Suppressor macrophage (primary cell): ENCODE data around the gene NF1.
"Not testable (repeated sequence)": the region's sequence is repeated elsewhere in the genome, so short reads cannot be mapped to it uniquely, and the experiment has no call there.

ENCODE experiments used
- DNase-seq, 4 experiments: peaks; one replicate each; pipeline ENCODE4 v3.0.0-alpha.2; 2020 to 2022

NF1 gene

GRCh38 chr17:31355935-31356334 lies 261.2 kb downstream of the NF1 start:
- no peak for DNase-seq

DNA sequence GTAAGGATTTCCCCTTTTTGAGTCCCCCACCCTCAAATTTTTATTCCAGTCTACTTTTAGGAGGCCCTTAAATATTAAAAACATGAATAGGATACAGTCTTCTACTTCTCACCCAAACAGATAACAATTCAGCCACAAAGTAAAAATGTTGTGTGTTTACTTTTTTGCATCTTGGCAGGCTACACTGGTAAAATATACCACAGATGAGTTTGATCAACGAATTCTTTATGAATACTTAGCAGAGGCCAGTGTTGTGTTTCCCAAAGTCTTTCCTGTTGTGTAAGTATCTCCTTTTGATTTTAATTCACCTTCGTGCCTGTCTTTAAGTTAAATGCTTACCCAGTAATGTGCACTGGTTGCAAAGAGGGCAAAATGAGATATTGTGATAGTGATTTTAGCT lies 262.3 kb downstream of the NF1 start:
- no peak for DNase-seq

DNA sequence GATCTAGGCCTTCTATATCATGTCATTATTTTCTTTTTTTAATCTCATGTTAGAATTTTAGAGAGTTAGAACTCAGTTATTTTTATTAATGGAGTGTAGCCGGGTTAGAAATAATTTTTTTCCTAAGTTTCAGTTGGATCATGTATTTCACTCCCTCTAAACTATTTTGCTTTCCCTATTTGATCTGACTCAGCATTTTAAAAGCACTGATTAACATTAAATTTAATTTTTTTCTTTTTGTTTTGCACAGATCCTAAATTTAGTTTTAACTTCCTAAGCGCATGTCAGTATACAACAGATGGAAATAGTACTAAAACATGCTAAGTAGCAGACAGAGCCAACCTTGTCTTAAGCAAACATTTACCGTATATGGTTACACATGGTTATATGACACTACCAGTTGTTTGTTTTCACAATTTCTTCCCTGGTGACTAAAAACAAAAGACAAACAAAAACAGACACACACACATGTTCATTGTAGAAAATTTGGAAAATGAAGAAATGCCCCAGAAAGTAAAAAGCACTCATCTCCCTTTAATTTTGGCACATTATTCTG lies 263.1 kb downstream of the NF1 start:
- DNase-seq: no peak

GRCh38 chr17:31364012-31364411 lies 269.2 kb downstream of the NF1 start:
- DNase-seq: no peak

DNA sequence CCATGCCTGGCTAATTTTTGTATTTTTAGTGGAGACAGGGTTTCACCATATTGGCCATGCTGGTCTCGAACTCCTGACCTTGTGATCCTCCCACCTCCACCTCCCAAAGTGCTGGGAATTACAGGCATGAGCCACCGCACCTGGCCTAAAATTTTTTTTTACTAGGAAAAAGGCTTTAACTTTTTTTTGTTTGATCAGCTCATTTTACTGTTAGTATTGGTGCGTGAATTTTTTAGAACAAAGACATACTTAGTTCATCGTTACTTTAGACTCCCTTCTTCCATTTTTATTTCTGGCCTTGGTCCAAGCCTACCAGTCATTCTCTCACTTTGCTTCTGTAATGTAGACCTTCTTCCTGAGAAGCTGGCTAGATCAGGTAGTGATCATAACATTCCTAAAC lies 271.3 kb downstream of the NF1 start:
- DNase-seq: no peak

DNA sequence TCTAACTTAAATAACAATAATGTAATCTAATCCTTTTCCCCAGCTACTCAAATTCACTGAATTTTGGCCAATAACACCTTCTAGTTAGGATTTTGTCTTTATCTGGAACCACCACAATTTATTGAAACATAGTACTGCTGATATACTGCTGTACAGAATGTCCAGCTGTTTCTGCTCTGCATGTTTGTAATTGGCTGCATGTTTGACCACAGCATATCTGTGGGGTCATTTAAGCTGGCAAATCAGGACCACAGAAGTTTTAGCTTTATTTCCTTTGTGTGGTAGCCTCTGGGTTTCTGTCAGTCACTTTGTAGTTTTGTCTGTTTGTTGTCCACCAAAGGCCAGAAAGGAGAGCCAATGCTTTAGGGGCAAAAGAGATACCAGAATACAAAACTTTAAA lies 274.5 kb downstream of the NF1 start:
- DNase-seq: no peak

GRCh38 chr17:31371511-31372097 lies 276.8 kb downstream of the NF1 start:
- peak in 3 of 4 experiments; percentile 3 to 25 (median 23) for DNase-seq

GRCh38 chr17:31373150-31374093 lies 278.6 kb downstream of the NF1 start:
- peak; percentile 66 to 83 (median 78) for DNase-seq

GRCh38 chr17:31374094-31374447 lies 279.3 kb downstream of the NF1 start:
- DNase-seq: peak in 1 of 4 experiments; percentile 76

DNA sequence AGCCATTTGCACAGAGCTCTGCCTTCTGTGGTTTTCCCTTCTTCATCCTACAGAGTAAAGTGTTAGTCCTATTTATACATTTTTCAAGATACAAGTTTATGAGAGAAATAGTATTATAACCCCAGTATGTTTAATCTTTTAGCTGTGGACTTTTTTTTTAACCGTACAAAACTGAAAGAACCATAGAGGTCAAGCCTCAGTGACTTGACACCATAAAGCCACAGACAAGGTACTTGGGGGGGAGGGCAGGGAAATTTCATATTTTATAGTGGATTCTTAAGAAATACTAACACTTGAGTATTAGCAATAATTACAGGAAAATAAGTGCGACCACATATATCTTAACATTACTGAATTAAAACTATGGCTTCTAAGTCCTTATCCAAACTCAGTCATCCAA lies 279.7 kb downstream of the NF1 start:
- DNase-seq: no peak

DNA sequence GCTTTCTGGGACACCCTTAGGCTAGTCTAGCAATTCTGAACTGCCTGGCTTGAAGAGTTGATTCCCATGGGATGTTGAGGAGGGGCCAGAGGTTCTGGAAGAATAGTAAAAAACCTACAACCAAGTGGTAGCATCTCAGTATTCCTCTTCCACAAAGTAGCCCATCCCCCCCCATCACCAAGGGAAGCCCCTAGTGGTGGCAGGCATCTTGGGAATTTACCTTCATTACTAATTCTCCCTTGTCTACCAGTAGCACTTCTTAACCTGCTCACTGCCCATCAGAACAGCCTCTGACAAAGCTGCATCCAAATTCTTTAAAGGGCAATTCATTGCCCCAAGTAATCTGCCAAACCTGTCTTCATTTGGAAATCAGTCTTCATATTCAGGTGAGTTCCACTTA lies 283.9 kb downstream of the NF1 start:
- no peak for DNase-seq

GRCh38 chr17:31379597-31380205 lies 284.9 kb downstream of the NF1 start:
- DNase-seq: peak; percentile 21 to 50 (median 36)

DNA sequence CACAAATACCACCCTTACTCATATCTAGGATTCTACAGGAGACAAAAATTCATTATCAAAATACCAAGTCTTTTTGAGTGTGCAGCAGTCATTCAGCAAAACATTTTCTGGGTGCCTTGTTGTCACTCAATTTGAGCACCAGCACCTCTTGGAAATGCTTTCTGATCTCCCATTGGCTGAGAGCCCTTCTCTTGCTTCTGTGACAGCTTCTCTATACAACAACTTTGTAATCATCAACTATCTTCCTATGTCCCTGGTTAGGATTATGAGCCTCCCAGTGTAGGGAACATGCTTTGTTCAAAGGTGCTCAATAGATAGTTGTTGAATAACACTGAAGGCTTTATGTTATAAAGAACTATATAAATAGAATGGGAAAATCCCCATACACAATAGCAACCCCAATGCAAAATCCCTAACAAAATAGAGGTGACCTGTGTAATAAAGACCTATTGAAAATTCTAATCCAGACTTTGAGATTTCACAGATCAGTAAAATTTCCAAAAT lies 286.4 kb downstream of the NF1 start:
- no peak for DNase-seq

DNA sequence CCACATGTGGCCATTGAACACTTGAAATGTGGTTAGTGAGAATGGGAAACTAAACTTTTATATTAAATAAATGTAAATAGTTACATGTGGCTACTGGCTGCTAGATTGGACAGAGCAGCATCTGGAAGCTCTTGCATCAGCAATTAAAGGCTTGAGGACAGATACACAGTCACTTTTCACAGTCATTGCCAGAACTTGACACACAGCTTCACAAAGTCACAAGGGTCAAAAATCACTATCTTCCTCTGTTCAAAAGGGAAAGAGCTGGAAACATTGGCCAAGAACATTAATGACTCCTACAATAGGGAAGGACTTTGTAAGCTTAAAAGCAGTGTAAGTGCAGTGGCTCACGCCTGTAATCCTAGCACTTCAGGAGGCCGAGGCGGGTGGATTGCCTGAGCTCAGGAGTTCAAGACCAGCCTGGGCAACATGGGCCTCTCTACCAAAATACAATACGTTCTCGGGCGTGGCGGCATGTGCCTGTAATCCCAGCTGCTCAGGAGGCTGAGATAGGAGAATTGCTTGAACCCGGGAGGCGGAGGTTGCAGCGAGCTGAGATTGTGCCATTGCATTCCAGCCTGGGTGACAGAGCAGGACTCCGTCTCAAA lies 288.0 kb downstream of the NF1 start:
- not testable (repeated sequence) for DNase-seq

GRCh38 chr17:31383488-31383887 lies 288.7 kb downstream of the NF1 start:
- DNase-seq: not testable (repeated sequence)

DNA sequence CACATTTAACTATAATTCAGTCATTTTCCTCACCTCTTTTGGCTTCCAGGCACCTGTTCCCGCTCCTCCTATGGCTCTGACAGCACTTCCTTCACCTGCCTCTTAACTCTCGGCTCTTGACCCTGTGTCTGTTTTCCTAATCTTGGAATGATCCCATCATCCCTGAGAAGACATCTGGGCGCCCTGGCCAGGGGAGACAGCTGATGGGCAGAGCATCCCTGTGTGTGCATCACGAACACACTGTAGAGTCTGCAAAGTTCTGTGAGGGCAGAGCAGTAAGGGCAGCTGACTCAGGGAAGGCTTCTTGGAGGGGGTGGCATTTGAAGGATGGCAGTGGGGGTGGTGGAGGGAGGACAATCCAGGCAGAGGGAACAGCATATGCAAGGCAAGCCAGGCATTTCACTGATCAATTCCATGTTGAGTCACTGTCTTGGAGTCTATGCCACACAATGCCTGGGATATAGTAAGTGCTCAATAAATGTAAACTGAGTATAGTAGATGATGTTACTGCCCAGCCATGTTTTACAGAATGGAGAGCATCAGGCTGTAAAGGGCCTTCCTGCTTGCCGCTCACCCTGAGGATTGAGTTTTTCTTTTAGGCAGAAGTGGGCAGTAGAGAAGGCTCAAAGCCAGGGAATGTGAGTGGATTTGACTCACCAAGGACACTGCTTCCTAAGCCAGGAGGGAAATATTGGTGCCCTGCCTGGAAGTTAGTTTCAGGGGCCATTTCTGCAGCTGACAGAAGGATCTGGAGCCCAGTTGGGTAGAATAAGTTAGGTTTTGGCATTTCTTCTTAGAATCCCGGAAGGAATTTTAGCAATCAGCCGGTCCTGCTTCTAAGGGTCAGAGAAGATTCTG lies 290.9 kb downstream of the NF1 start:
- DNase-seq: no peak

DNA sequence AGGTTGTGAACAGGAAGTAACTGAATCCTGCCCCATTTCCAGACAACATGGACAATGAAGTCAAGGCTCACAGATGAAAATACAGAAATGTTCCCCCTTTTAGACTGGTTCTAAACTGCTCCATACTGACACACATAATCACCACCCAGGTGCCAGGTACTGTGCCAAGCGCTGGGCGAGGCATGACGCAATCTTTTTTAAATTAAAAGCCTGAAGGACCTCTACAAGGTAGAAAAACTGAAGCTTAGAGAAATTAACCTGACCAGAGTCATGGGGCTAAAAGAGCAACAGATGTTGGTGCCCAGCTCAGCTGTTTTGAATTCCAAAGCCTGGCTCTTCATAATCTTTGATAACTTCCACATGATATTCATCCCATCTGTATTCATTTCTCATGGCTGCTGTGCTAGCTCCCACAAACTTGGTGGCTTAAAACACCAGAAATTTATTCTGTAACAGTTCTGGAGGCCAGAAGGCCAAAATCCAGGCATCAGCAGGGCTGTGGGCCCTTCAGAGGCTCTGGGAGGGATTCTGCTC lies 291.8 kb downstream of the NF1 start:
- no peak for DNase-seq

DNA sequence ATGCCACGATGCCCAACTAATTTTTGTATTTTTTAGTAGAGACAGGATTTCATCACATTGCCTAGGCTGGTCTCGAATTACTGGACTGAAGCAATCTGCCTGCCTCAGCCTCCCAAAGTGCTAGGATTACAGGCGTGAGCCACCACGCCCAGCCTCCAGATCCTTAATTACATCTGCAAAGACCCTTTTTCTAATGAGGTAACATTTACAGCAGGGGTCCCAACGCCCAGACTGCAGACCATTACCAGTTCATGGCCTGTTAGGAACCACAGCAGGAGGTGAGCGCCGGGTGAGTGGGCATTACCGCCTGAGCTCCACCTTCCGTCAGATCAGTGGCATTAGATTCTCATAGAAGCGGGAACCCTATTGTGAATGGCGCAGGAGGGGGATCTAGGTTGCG lies 292.7 kb downstream of the NF1 start:
- DNase-seq: no peak

GRCh38 chr17:31388351-31388750 lies 293.6 kb downstream of the NF1 start:
- no peak for DNase-seq

- peak; percentile 32 to 58 (median 40) for DNase-seq
These were observed 294.2 kb downstream of the NF1 start for GRCh38 chr17:31388770-31389656.
